Hepatocyte (in vitro differentiated cells): Measurements from ENCODE around the gene USP9Y.

ENCODE experiments used
- CTCF ChIP-seq: fragments of 200-600 bp; sonication (generic); IDR thresholded peaks from 2 replicates; pipeline ENCODE4 v1.5.1; 2016; ENCODE audit warnings: antibody characterized with exemption, mild to moderate bottlenecking; ENCODE audit not compliant: poor library complexity
- EZH2 ChIP-seq: fragments of 200-600 bp; sonication (generic); IDR thresholded peaks from 2 replicates; pipeline ENCODE4 v1.6.1; 2016; ENCODE audit warnings: antibody characterized with exemption, mild to moderate bottlenecking, borderline replicate concordance
- EZH2phosphoT487 ChIP-seq: fragments of 200-600 bp; sonication (generic); IDR thresholded peaks from one replicate; pipeline ENCODE4 v1.6.1; 2018; ENCODE audit warnings: antibody characterized with exemption, mild to moderate bottlenecking, low read depth, moderate library complexity; ENCODE audit not compliant: unreplicated experiment, severe bottlenecking

GRCh38 chrY:12841368-12841767 is 140.3 kb downstream of the USP9Y start:
- TF ChIP-seq EZH2phosphoT487 (no peak), CTCF (no peak), EZH2 (no peak)
